Activated CD4-positive, alpha-beta T cell treated with anti-CD3 and anti-CD28 coated beads, Interleukin-2, amount 10 ng/mL, durations not matched to agents 7 days and 5 days (primary cell): Measurements from ENCODE around the gene LDLRAD4. TPM values are rescaled to one million over a fixed set of nuclear protein-coding genes. Genes with fewer than 3 reads are reported as not detected.
A peak's percentile ranks its signal among the peaks of the same experiment; 100 is the strongest.

Source experiments
- CTCF ChIA-PET: fragments of 350-600 bp; sonication (Branson Sonifier 250); formaldehyde crosslinking; loops from one replicate; lab custom pipeline; 2021; ENCODE audit warnings: antibody characterized with exemption; lab: Charles Lee
- POLR2A ChIA-PET: fragments of 350-600 bp; sonication (Branson Sonifier 250); formaldehyde crosslinking; loops from one replicate; lab custom pipeline; 2021; ENCODE audit warnings: antibody characterized with exemption; lab: Charles Lee
- DNase-seq: peaks from one replicate; pipeline ENCODE4 v3.0.0-alpha.2; 2020
- H3K27ac Mint-ChIP-seq: one replicate; pipeline ENCODE4 v1.8.0; 2021; ENCODE audit warnings: mild to moderate bottlenecking, moderate library complexity, mixed read lengths
- H3K27me3 Mint-ChIP-seq: one replicate; pipeline ENCODE4 v1.8.0; 2021; ENCODE audit warnings: mixed read lengths
- H3K36me3 Mint-ChIP-seq: one replicate; pipeline ENCODE4 v1.8.0; 2021; ENCODE audit warnings: low read depth, mixed read lengths
- H3K4me1 Mint-ChIP-seq: one replicate; pipeline ENCODE4 v1.8.0; 2021; ENCODE audit warnings: mixed read lengths
- H3K4me3 Mint-ChIP-seq: one replicate; pipeline ENCODE4 v1.8.0; 2021; ENCODE audit warnings: mild to moderate bottlenecking, moderate library complexity, mixed read lengths
- H3K9me3 Mint-ChIP-seq: one replicate; pipeline ENCODE4 v1.8.0; 2021; ENCODE audit warnings: mixed read lengths
- total RNA-seq, 2 experiments: library from RNA; stranded (reverse); gene quantifications; one replicate each; pipeline ENCODE4 v1.2.3, GENCODE V29; 2021

The LDLRAD4 gene
- total RNA-seq, 2 experiments from 2014 or later, result 23.8 to 28.6 TPM

DNA sequence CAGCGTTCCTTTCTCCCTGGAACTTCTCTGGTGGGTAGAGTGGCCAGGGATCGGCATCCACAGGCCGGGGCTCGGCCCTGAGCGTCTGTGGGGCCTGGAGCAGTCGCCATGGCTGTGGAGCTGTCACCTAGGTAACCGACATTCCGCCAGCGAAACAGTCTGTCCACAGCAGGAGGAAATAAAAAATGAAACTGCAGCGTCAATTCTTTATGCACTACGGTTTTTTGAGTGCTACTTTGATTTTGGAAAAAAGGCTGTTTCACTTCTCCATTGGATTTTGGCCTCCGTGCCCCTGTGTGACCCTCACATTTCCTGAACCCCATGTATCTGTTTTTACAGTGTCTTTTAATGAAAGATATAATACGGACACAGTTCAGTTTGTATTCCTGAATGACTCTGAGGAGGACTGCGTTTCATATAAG is 163.4 kb downstream of the LDLRAD4 start:
- Mint-ChIP-seq H3K27ac (peak overlapping the region; percentile 94), H3K36me3 (no peaks in the 10 kb centered on the region), H3K4me1 (peaks cover 52% of the 10 kb centered on the region), H3K27me3 (no peaks in the 10 kb centered on the region), H3K4me3 (peak overlapping the region; percentile 70), H3K9me3 (no peaks in the 10 kb centered on the region)
- DNase-seq, result peak; percentile 62
- ChIA-PET CTCF (interaction anchor here (0.7 to 2.8 kb wide), 2 partner anchors 8 to 28 kb away, joined by 3 to 10 read pairs; no protein-coding TSS in a partner anchor), POLR2A (no interaction called here)

DNA sequence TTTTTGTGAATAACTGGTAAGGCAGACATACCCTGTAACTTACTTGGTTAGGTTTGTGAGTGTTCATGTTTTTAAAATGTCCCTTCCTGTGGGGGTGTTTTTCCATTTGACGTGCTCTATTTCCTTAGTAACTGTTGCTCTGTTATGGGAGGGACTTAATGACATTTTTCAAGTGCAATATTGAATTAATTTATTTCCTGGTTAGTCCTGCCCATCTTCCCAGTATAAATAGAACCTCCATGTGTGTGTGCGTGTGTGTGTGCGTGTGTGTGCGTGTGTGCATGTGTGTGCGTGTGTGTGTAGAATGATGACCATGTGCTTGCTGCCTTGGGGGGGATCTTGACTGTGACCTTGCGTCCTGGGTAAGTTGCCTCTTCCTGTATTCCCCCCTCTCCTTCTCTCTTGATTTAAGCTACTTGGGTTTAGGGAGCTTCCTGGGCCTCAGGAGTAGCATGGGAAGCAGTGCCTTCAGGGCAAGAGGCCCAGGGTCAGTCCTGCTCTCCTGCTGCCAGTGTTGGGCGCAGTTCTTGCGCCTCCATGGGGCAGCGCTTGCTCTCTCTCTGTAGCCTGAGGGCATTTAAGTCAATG is 163.9 kb downstream of the LDLRAD4 start:
- peaks cover 47% of the 10 kb centered on the region for H3K4me1 Mint-ChIP-seq
- ChIA-PET CTCF (interaction anchor here (2.8 kb wide), 1 partner anchor 9 kb away, joined by 10 read pairs; no protein-coding TSS in a partner anchor), POLR2A (no interaction called here)
- H3K36me3 Mint-ChIP-seq, result no peaks in the 10 kb centered on the region
- H3K27ac Mint-ChIP-seq, result peak overlapping the region; percentile 94
- no peaks in the 10 kb centered on the region for H3K9me3 Mint-ChIP-seq
- peak overlapping the region; percentile 70 for H3K4me3 Mint-ChIP-seq
- peak; percentile 34 for DNase-seq
- H3K27me3 Mint-ChIP-seq, result no peaks in the 10 kb centered on the region

DNA sequence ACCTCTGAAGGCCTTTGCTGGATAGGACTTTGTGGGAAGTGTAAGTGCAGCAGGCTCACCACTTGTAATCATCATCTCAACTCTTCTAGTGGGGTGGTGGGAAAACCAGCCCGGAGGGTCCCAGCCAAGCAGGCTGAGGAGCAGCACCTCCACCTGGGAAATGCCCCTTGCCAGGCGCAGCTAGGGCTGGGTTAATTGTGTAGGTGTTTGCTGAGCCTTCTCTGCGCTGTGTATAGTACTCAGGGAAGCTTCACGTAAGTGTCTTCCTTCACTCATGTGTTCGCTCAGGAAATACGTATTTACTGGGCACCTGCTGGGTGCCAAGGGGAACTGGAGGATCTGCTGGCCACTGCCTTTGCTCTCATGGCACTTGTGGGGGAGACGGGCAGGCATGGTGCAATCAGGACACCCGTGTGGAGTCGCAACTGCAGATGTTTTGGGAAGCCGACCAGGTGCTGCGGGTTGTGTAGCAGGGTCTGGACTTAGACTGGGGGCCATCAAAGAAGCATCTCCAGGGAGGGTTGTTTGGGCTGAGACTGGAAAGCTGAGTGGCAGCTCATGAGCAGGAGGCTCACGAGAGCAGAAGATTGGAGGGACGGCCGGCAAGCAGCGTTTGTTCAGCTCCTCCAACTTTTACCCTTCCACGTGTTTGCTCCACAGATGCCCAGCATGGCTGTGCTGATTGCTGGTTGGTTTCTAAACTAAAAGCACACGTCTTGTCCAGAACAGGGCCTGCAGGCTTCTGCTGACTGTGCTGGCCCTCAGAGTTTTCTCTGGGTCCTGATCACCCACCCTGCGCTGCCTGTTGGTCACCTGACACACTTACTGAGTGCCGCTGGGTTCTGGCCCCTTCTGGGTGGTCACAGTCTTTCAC is 164.6 kb downstream of the LDLRAD4 start:
- no peak for DNase-seq
- CTCF ChIA-PET, result interaction anchor here (0.7 to 2.8 kb wide), 2 partner anchors 9 to 167 kb away, joined by 3 to 10 read pairs; no protein-coding TSS in a partner anchor
- H3K4me1 Mint-ChIP-seq, result peaks cover 40% of the 10 kb centered on the region
- no peaks in the 10 kb centered on the region for H3K9me3 Mint-ChIP-seq
- POLR2A ChIA-PET, result no interaction called here
- no peaks in the 10 kb centered on the region for H3K27me3 Mint-ChIP-seq
- H3K4me3 Mint-ChIP-seq, result peak overlapping the region; percentile 70
- peak overlapping the region; percentile 94 for H3K27ac Mint-ChIP-seq
- H3K36me3 Mint-ChIP-seq, result peaks cover 2% of the 10 kb centered on the region

DNA sequence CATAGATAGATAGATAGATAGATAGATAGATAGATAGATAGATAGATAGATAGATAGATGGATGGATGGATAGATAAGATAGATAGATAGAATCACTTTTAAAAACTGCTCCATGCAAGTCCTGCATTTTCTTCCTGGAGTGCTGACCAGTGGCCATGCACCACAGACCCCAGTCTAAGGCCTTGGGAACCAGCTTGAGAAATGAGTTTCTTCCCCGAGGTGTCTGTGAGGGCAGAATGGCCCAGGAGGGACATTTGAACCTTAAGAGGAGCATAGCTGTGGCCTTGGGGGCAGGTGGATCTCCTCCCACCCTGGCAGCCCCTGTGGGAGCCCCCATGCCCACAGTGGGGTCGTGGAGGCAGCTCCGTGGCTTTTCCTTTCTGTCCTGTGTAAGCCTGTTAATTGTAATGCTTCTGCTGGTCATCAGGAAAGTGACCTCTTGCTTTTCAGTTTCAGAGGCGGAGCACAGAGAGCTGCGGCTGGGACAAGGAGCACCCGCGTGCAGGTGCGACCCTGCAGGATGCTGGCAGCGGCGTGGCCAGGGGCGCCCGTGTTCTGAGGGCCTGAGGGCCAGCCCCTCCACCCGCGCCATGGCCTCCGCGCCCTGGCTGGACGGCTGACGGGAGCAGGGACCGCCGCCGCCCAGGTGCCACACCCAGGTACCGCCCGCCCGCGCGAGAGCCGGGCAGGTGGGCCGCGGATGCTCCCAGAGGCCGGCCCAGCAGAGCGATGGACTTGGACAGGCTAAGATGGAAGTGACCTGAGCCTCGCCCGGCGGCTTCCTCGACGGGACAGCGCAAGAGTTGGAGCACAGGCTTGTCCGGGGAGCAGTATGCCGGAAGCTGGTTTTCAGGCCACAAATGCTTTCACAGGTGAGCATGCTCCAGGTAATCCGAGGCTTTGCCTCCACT is 168.6 kb downstream of the LDLRAD4 start:
- no peak overlapping the region for H3K4me3 Mint-ChIP-seq
- ChIA-PET POLR2A (no interaction called here), CTCF (no interaction called here)
- DNase-seq, result no peak
- H3K4me1 Mint-ChIP-seq, result peaks cover 12% of the 10 kb centered on the region
- no peaks in the 10 kb centered on the region for H3K27me3 Mint-ChIP-seq
- peaks cover 2% of the 10 kb centered on the region for H3K36me3 Mint-ChIP-seq
- no peak overlapping the region for H3K27ac Mint-ChIP-seq
- H3K9me3 Mint-ChIP-seq, result no peaks in the 10 kb centered on the region

DNA sequence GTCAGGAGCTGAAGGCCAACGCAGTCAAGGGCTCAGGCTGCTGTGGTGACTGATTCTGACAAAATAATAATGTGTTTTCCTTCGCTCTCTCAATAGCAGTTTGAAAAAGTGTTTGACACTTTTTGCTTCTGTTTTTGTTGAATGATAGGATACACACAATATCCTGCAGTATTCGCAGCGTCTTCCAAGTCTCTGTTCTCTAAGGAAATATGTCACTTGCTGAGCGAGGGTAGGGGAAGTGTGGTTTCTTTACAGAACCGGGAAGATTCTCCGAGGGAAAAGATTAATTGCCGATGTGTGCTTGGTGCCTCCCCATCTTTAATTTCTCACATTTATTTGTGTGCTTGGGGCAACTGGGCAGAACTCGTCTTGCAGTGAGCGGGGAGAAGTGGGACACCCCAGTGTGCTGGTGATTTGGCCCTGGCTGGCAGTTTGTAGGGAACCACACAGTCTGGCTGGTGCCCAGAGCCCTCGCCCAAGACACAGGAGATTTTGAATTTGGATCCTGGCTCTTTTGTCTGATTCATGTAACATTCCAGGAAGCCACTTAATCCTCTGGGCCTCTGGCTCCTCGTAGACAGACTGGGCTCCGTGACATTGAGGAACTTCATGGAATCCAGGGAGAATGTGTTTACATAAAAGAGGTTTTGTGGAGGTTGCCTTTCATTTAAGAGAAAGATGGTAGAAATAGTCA is 169.4 kb downstream of the LDLRAD4 start:
- ChIA-PET CTCF (no interaction called here), POLR2A (no interaction called here)
- no peak overlapping the region for H3K4me3 Mint-ChIP-seq
- no peaks in the 10 kb centered on the region for H3K9me3 Mint-ChIP-seq
- no peak for DNase-seq
- peaks cover 4% of the 10 kb centered on the region for H3K4me1 Mint-ChIP-seq
- no peaks in the 10 kb centered on the region for H3K27me3 Mint-ChIP-seq
- peaks cover 2% of the 10 kb centered on the region for H3K36me3 Mint-ChIP-seq
- H3K27ac Mint-ChIP-seq, result peak overlapping the region; percentile 38

DNA sequence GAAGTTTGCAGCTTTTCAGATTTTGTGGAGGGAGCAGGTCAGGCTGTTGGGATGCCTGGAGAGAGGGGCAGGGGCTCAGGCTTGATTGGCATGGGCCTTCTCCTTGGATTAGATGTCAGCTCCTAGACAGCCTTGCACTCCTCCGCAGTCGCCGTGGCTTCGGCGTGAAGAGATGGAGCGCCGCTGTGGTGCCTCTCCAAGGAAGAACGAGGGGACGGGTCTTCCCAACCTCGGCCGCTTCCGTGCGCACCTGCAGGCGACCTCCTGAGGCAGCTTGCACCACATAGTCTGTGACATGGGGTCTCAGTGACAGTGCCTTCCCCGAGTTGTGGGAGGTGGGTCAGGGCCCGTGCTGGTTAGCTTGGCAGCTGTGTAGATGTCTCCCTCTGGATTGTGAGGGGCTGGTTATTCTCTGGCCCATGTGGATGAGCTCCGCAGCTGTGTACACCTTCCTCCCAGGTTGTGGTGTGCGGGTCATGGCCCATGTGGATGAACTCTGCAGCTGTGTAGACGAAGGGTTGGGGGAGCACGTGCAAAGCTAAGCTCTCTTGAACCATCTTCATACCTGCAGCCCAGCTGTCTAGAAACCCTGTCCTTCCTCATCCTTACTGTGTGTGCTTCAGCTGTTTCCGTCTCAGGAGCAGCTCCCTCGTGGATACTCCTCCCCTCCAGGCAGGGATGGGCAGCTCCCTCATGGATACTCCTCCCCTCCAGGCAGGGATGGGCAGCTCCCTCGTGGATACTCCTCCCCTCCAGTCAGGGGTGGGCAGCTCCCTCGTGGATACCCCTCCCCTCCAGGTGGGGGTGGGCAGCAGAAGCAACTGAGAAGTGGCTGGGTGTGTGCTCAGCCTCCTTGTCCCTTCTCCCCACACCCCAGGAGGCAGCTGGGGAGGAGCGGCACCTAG is 170.3 kb downstream of the LDLRAD4 start:
- CTCF ChIA-PET, result interaction anchor here (0.5 kb wide), 1 partner anchor 426 kb away, joined by 3 read pairs; no protein-coding TSS in a partner anchor
- H3K9me3 Mint-ChIP-seq, result no peaks in the 10 kb centered on the region
- POLR2A ChIA-PET, result no interaction called here
- no peaks in the 10 kb centered on the region for H3K27me3 Mint-ChIP-seq
- no peak overlapping the region for H3K27ac Mint-ChIP-seq
- no peak for DNase-seq
- H3K4me3 Mint-ChIP-seq, result no peak overlapping the region
- H3K4me1 Mint-ChIP-seq, result no peaks in the 10 kb centered on the region
- peaks cover 2% of the 10 kb centered on the region for H3K36me3 Mint-ChIP-seq

DNA sequence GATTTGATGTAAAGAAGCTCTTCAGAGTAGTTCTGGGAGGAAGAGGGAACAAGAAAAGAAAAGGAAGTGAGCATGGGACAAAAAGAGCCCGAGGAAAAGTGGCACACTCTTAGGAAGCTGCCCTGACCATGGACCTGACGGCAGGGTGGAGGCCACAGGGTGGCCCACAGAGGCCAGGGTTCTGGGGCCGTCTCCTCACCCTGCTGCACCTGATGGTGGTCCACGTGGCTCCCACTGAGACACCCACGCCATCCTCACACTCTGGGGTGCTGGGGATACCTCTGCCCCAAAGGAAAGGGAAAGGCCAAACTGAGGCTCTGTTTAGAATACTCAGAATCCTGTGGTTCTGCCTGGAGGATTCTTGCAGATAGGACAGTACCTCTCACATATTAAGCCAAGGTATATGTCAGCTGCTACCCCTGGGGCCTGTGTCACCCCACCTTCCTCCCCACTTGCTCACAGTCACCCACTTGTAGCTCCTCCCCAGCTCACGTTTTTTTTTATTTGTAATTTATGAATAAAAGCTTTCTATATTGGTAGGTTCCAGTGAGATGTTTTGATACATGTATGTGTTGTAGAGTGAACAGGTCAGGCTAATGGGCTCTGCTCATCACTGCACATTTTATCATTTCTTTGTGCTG is 171.1 kb downstream of the LDLRAD4 start:
- CTCF ChIA-PET, result no interaction called here
- Mint-ChIP-seq H3K9me3 (no peaks in the 10 kb centered on the region), H3K4me1 (no peaks in the 10 kb centered on the region), H3K36me3 (peaks cover 2% of the 10 kb centered on the region), H3K27ac (no peak overlapping the region), H3K4me3 (no peak overlapping the region), H3K27me3 (no peaks in the 10 kb centered on the region)
- DNase-seq, result no peak
- POLR2A ChIA-PET, result no interaction called here

DNA sequence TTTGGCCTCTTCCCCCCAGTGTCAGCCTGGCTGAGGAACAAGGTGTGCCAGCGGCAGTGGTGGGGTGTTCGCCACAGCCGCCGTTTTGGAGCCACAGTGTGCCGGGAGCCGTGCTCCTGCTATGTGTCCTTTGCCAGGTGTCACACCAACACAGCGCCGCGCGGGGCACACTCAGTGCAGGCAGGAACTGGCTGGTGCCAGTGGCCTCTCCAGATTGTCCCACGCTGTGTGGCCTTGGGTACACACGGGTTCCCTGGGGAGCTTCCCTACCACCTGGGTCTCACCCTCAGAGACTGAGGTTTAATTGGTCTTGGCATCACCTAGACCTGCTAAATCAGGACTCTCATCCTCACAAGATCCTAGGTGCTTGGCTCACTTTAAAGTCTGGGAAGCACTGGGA is 171.6 kb downstream of the LDLRAD4 start:
- H3K4me3 Mint-ChIP-seq, result no peak overlapping the region
- POLR2A ChIA-PET, result no interaction called here
- CTCF ChIA-PET, result no interaction called here
- no peaks in the 10 kb centered on the region for H3K4me1 Mint-ChIP-seq
- H3K9me3 Mint-ChIP-seq, result no peaks in the 10 kb centered on the region
- H3K27ac Mint-ChIP-seq, result no peak overlapping the region
- no peak for DNase-seq
- no peaks in the 10 kb centered on the region for H3K27me3 Mint-ChIP-seq
- peaks cover 2% of the 10 kb centered on the region for H3K36me3 Mint-ChIP-seq

DNA sequence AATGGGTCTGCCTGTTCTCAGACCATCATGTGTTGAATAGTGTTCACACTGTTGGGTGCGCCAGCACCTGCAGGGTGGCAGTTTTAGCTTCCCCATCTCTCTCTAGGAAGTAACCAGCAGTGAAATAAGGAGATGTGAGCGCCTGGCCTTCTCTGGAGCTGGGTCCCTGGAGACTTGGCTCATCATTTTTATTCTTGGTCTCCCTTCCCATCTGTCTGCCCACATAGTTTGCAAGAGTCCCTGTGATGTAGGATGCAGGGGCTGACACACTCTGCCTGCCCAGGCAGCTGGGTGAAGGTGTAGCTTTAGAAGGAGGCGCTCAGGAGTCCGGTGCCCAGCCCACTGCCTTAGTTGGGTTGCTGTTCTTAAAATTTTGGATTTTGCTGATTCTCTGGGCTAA is 172.2 kb downstream of the LDLRAD4 start:
- DNase-seq, result no peak
- no peaks in the 10 kb centered on the region for H3K4me1 Mint-ChIP-seq
- H3K9me3 Mint-ChIP-seq, result no peaks in the 10 kb centered on the region
- no peak overlapping the region for H3K4me3 Mint-ChIP-seq
- ChIA-PET POLR2A (no interaction called here), CTCF (no interaction called here)
- no peaks in the 10 kb centered on the region for H3K27me3 Mint-ChIP-seq
- H3K27ac Mint-ChIP-seq, result no peak overlapping the region
- H3K36me3 Mint-ChIP-seq, result peaks cover 2% of the 10 kb centered on the region

DNA sequence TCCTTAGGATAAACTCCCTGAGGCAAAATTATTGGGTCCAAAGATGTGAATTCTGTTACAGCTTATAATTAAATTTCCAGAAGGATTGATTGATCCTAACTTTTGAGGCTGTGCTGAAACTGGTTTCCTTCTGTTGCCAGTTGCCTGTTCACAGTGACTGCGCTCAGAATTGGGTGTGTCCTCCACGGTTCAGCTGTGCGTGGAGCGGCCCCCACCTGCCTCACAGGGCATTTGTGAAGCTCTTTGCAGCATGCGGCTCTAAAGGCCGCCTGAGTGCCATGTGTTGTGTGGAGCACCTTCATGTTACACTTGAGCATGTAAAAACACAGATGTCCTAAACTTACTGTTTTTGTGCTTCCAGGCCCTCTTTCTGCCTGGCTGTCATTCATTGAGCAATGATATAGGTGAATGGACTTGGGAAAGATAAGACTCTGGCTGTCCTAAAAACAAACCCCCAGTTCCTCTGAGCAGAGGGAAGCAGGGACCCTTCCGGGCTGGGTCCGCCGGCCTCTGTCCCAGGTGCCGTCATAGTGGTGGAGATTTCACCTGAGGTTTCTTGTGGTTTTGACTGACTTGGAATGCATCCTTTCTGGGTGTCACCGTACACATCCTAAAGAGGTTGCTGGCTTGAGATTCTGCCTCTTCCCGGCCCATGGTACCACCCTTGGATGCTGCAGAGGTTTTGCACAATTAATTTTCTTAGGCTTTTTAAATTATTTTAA is 173.6 kb downstream of the LDLRAD4 start:
- no peaks in the 10 kb centered on the region for H3K27me3 Mint-ChIP-seq

More for the DNA sequence above, 173.6 kb downstream of the LDLRAD4 start:
- H3K4me1 Mint-ChIP-seq, result no peaks in the 10 kb centered on the region
- CTCF ChIA-PET, result interaction anchor here (1.4 kb wide), 1 partner anchor 16 kb away, joined by 3 read pairs; no protein-coding TSS in a partner anchor
- POLR2A ChIA-PET, result no interaction called here
- H3K4me3 Mint-ChIP-seq, result no peak overlapping the region
- DNase-seq, result no peak
- no peak overlapping the region for H3K27ac Mint-ChIP-seq
- H3K36me3 Mint-ChIP-seq, result peaks cover 2% of the 10 kb centered on the region
- no peaks in the 10 kb centered on the region for H3K9me3 Mint-ChIP-seq
